ENCODE results near the gene RALGPS1. TPM values are rescaled to one million over a fixed set of nuclear protein-coding genes. Genes with fewer than 3 reads are reported as not detected.

Gene RALGPS1
- total and polyA plus RNA-seq, 7 donors, result 6.6 to 18.6 (median 11.4) TPM

GRCh38 chr9:127187231-127187956 is 272.8 kb downstream of the RALGPS1 start:
- intact Hi-C loops (cut with DNase I), result loop anchor here (2.0 to 5.0 kb wide), 3 partner anchors 67 to 165 kb away; no protein-coding TSS in a partner anchor
- H3K27me3 ChIP-seq, result no peaks in the 10 kb centered on the region
- no peak for TF ChIP-seq POLR2A (IDR thresholded peaks at IDR 0.05)
- peak; percentile 72 to 92 (median 74) for TF ChIP-seq POLR2AphosphoS5 (IDR thresholded peaks at IDR 0.05)
- TF ChIP-seq CTCF (IDR thresholded peaks at IDR 0.05), result no peak
- peak in 2 of 4 donors; percentile 58 to 82 for TF ChIP-seq EP300 (IDR thresholded peaks at IDR 0.05)
- H3K27ac ChIP-seq, result peak overlapping the region; percentile 84 to 93 (median 88)
- H3K36me3 ChIP-seq, result no peaks in the 10 kb centered on the region
- no peaks in the 10 kb centered on the region for H3K9me3 ChIP-seq
- 76 to 83% methylated on average over 14 of the region's 14 CpGs for WGBS, 2 donors
- peak; percentile 94 for DNase-seq
- no peak overlapping the region for H3K4me3 ChIP-seq
- H3K4me1 ChIP-seq, result peaks cover 0 to 61% (median 51%) of the 10 kb centered on the region in 4 donors

GRCh38 chr9:127188396-127188795 is 273.8 kb downstream of the RALGPS1 start:
- intact Hi-C loops (cut with DNase I), result loop anchor here (5.0 kb wide), 2 partner anchors 81 to 166 kb away; no protein-coding TSS in a partner anchor
- 92 to 98% methylated on average over 4 of the region's 4 CpGs for WGBS, 2 donors

GRCh38 chr9:127189628-127190027 is 275.0 kb downstream of the RALGPS1 start:
- intact Hi-C loops (cut with DNase I), result loop anchor here (5.0 kb wide), 2 partner anchors 82 to 167 kb away; no protein-coding TSS in a partner anchor
- no peak overlapping the region for H3K4me3 ChIP-seq
- peaks cover 0 to 47% (median 43%) of the 10 kb centered on the region in 4 donors for H3K4me1 ChIP-seq
- no peaks in the 10 kb centered on the region for H3K27me3 ChIP-seq
- TF ChIP-seq POLR2A (IDR thresholded peaks at IDR 0.05) (no peak), EP300 (IDR thresholded peaks at IDR 0.05) (no peak)
- DNase-seq, result peak; percentile 60
- H3K9me3 ChIP-seq, result no peaks in the 10 kb centered on the region
- 74 to 76% methylated on average over 5 of the region's 5 CpGs for WGBS, 2 donors
- no peaks in the 10 kb centered on the region for H3K36me3 ChIP-seq
- peak overlapping the region in 2 of 4 donors; percentile 93 for H3K27ac ChIP-seq

More at GRCh38 chr9:127188396-127188795, 273.8 kb downstream of the RALGPS1 start:
- Histone ChIP-seq H3K36me3 (no peaks in the 10 kb centered on the region), H3K27me3 (no peaks in the 10 kb centered on the region), H3K4me3 (no peak overlapping the region), H3K9me3 (no peaks in the 10 kb centered on the region), H3K4me1 (peaks cover 0 to 58% (median 51%) of the 10 kb centered on the region in 4 donors), H3K27ac (peak overlapping the region; percentile 84 to 93 (median 88))
- peak; percentile 59 for DNase-seq
- TF ChIP-seq EP300 (IDR thresholded peaks at IDR 0.05) (no peak), CTCF (IDR thresholded peaks at IDR 0.05) (no peak), POLR2AphosphoS5 (IDR thresholded peaks at IDR 0.05) (no peak), POLR2A (IDR thresholded peaks at IDR 0.05) (no peak)

- no peaks in the 10 kb centered on the region for H3K9me3 ChIP-seq
- H3K36me3 ChIP-seq, result no peaks in the 10 kb centered on the region
- no peak overlapping the region for H3K27ac ChIP-seq
- TF ChIP-seq EP300 (IDR thresholded peaks at IDR 0.05) (no peak), POLR2A (IDR thresholded peaks at IDR 0.05) (no peak), POLR2AphosphoS5 (IDR thresholded peaks at IDR 0.05) (no peak), CTCF (IDR thresholded peaks at IDR 0.05) (no peak)
- WGBS, 2 donors, result 93 to 96% methylated on average over 3 of the region's 3 CpGs
- H3K4me1 ChIP-seq, result peaks cover 0 to 28% (median 22%) of the 10 kb centered on the region in 4 donors
- intact Hi-C loops (cut with DNase I), result no loop called here
- H3K27me3 ChIP-seq, result no peaks in the 10 kb centered on the region
- no peak for DNase-seq
- no peak overlapping the region for H3K4me3 ChIP-seq
Measured at GRCh38 chr9:127192744-127193143, 278.2 kb downstream of the RALGPS1 start.

GRCh38 chr9:127193483-127193882 is 278.9 kb downstream of the RALGPS1 start:
- H3K27me3 ChIP-seq, result no peaks in the 10 kb centered on the region
- WGBS, 2 donors, result 96 to 97% methylated on average over 1 of the region's 1 CpG
- H3K9me3 ChIP-seq, result no peaks in the 10 kb centered on the region
- no peak overlapping the region for H3K27ac ChIP-seq
- H3K36me3 ChIP-seq, result no peaks in the 10 kb centered on the region
- peaks cover 0 to 28% (median 22%) of the 10 kb centered on the region in 4 donors for H3K4me1 ChIP-seq
- TF ChIP-seq EP300 (IDR thresholded peaks at IDR 0.05) (no peak), POLR2AphosphoS5 (IDR thresholded peaks at IDR 0.05) (no peak), CTCF (IDR thresholded peaks at IDR 0.05) (no peak), POLR2A (IDR thresholded peaks at IDR 0.05) (no peak)
- H3K4me3 ChIP-seq, result no peak overlapping the region
- intact Hi-C loops (cut with DNase I), result no loop called here
- DNase-seq, result no peak

Measured in sigmoid colon (tissue), 7 donors.